Activated naive CD8-positive, alpha-beta T cell treated with anti-CD3 and anti-CD28 coated beads, Interleukin-2, amount 50 U/mL, for 16 hours (primary cell): Measurements from ENCODE around the gene PLD1.

Experiments used
- DNase-seq: peaks from one replicate; pipeline ENCODE4 v3.0.0-alpha.2; 2020; ENCODE audit warnings: low read depth, low spot score

Gene PLD1

DNA sequence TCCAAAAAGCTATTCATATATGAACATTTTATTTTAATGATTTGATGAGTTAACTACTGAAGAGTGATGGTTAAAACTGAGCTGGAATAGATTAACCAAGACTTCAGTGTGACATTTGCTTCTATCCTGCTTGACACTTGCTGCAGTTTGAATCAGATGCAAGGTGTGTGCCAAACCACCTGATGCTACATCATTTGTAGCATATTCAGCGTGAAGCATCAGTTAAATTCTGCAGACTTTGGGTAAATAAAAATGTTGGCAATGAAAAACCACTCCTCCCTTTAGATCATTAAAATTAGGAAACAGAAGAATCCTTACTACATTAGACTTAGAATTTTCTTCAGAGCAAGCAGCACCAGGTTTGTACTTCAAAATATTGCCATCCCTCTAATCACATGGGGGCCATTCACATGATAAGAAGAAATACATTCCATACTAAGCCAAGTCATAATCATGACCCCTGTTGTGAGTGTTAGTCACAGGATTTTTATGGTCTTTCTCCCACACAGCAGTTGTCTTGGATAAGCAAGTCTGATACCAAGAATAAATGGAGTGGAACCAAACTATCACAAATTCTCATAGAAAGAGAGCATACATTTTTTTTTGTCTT lies 189.4 kb downstream of the PLD1 start:
- DNase-seq, result no peak

DNA sequence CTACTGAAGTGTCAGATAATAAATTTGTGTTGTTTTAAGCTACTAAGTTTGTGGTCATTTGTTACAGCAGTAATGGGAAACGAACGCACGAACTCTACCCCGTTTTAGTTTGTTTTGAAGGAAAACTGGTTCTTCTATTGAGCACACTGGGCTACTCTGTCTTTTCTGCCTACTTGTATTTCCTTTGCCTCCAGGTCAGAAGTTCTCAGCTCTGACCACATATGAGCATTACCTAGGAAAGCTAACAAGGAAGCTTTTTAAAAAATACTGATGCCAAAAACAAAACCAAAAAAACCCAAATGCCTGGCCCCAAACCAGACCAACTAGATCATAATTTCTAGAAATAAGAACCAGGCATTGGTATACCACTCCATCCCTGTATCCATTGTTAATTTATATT lies 193.5 kb downstream of the PLD1 start:
- no peak for DNase-seq

DNA sequence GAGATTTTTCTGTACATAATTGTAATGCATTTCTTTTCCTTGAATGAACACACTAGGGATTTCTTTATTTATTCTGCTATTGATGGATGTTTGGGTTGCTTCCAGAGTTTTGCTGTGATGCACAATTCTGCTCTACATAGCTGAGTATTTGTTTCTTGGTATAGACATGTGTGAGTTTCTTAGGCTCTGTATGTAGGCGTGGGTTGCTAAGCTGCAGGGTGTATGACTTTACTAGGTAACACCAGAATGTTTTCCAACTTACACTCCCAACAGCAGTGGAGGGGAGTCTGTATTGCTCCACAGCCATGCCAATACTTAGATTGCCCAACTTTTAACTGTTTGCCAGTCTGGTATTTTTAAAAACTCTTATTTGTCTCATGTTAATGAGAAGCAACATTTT lies 194.6 kb downstream of the PLD1 start:
- DNase-seq, result no peak

DNA sequence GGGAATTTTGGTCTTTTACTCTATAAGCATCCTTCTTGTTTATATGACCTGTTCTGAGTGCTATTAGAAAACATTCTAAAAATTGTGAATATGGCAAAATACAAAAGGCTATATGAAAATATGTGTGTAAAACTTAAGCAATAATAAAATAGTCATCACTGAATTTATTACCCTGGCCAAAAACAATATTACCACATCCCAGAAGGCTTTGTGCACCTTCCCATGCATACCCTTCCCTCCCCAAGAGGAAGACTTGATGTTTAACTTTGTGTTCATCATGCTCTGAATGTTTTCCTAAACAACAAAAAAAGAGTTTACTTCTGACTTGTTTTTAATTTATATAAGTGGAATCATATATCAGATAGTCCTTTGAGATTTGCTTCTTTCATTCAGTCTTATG lies 195.0 kb downstream of the PLD1 start:
- DNase-seq, result no peak

DNA sequence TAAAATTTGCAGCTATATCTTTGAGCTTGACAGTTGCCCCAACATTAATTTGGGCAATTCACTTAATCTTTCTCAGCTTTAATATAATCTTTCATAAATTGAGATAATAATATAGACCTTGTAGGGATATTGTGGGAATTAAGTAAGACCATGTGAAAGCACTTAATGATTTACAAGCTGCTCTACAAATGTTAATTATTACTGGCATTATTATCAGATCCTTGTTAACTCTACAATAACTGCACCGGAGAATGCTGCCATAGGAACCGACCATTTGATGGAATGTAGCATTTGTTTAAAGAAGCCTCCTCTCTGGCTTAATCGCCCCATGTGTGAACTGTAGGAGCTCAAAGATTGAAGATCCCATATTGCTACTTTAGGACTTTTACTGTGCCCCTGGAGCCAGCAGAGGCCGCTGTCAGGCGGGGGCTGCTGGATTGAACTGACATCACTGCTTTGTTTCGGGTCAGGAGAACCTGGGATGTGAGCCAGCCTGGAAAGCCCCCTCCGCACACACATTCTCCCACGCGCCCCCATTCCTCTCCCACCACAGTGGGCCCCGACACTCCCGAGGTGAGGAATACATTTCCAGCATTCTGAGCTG lies 195.9 kb downstream of the PLD1 start:
- no peak for DNase-seq

DNA sequence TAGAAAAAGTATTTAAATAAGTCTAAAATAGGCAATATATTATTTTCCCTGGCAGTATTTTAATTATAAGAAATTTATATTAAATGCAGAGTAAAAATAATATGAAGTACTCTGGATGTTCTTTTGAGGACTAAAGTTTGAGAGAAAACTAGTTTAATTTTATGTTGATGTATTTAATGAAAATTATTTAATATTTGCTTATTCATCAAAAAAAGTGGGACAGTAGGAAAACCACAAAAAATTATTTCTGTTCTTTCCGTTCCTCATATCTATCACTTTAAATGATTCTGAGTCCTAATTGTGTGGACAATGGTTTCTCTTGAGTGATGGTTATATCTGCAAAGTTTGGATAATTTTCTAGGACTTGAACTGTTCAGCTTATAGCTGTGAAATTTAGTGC lies 202.8 kb downstream of the PLD1 start:
- no peak for DNase-seq

DNA sequence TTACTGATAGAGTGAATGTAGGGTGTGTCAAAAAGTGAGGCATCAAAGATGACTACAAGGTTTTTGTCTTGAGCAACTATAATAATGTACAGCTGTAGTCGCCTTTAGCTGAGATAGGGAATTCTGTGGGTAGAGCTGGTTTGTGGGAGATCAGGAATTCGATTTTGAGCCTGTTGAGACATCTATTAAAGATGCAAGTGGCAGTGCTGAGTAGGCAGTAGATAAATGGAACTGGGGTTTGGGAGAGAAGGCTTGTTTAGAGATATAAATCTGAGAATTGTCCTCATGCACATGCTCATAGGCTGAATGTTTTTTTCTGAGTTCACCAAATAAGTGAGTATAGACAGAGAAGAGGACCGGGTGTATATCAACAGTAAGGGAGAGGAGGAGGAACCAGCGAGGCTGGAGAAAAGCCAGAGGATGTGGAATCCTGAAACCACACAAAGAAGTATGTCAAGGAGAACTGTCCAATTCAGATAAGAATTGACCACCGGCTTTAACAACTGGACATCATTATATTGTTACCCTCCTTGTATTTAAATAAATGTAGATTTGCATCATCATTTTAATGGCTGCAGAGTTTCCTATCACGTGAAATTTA lies 204.0 kb downstream of the PLD1 start:
- no peak for DNase-seq

DNA sequence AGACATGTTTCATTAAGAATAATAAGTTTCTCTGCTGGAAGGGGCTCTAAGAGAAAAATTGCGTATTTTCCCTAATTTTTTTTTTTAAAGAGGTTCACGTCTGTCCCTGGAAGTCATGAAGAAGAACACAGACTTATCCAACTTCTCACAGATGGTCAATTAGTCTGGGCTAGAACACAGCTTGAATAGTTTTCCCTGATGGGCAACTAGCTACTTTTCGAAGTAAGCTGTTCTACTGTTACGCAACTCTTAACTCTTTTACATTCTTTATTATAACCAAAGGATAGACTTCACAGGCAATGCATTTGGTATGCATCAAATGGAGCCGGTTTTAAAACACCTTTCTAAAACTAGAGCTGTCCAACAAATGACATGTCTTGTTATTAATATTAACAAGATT lies 205.9 kb downstream of the PLD1 start:
- DNase-seq, result no peak

DNA sequence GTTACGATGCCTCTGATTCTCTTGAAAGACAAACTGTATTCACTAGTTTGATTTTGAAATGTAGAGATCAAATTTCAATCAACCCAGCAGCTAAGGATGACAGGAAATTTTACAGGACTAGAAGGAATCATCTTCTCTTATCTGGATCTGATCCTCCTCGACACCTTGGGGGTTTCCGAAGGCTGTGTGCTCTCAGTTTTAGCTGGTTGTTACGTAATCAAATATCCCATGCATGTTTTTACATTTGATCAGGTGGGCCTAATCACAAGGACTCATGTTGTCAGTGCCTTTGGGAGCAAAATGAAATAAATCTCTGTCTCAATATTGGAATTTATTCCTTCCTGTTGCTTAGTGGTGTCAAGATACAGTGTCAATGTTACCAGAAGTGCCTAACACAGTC lies 208.2 kb downstream of the PLD1 start:
- DNase-seq, result no peak

DNA sequence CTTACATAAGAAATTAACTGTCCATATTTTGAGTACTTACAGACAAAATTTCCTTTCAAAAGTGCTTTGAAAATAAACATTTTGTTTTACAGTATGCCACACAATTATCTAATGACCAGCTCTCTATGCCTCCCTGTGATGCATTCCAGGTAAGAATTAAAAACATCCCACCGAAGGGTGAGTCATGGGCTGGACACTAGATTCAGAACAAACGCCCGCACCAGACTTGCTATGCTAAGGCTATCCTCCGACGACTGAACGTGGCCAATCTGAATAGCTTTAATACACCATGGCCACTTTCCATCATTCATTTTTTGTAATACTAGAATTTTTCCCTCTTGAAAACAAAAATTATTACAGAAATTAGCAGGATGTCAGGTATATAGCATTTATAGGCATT lies 210.3 kb downstream of the PLD1 start:
- no peak for DNase-seq

DNA sequence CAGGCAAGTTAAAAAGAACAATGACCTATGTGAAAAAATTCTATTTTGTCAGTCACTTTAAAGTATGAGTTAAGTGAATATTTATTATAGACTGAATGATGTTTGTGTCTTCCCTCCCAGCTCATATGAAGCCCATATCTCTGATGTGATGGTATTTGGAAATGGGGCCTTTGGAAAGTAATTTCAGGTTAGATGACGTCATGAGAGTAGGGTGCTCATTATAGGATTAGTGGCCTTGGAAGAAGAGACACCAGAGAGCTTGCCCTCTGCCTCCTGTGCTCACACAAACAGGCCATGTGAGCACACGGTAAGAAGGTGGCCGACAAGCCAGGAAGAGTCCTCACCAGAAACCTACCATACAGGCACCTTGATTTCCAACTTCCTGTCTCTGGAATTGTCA lies 211.3 kb downstream of the PLD1 start:
- DNase-seq, result no peak

DNA sequence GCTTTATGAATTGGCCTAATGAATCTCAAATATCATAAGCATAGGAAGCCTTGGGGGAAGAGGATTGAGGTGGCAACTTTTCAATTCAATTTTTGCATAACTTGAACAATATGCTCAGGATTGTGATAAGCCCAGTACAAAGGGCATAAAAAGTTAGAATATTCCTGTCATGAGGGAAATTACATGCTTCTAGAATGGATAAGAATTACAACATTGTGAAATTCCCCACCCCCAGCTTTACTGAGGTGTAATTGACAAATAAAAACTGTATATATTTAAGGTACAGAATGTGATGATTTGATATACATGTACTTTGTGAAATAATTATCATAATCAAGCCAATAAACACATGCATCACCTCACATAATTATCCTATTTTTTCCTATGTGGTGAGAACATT lies 217.5 kb downstream of the PLD1 start:
- DNase-seq, result no peak

DNA sequence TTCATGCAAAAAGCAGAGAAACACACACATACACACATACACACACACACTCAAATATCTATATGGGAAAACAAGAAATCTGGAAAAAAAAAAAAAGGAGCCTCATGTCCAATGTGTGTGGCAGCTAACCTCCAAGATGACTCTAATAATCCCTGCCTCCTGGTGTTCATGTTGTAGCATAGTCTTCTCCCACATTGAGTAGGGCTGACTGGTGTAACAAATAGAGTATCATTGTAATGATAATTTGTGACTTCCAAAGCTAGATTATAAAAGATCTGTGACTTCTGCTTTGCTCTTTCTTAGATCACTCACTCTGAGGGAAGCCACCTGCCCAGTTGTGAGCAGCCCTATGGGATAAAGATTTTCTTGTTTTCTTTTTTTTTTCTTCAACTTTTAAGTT lies 219.2 kb downstream of the PLD1 start:
- DNase-seq, result no peak

DNA sequence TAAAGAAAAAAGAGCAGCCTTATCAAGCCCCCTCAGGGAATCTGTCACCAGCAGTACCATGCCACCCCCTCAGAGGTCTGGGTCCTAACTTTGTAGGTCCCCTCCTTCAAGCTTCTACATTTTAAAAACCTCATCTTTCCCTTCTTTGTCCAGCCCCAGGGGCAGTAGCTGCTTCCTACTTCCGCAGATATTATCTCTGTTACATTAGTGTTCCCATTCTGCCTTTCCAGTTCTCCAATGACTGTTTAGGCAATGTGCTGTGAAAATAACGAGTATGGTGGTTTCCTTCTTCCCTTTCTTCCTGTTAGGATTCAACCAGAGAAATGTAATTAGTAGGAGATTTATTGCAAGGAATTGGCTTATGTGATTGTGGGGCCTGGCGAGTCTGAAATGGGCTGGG lies 224.0 kb downstream of the PLD1 start:
- no peak for DNase-seq

DNA sequence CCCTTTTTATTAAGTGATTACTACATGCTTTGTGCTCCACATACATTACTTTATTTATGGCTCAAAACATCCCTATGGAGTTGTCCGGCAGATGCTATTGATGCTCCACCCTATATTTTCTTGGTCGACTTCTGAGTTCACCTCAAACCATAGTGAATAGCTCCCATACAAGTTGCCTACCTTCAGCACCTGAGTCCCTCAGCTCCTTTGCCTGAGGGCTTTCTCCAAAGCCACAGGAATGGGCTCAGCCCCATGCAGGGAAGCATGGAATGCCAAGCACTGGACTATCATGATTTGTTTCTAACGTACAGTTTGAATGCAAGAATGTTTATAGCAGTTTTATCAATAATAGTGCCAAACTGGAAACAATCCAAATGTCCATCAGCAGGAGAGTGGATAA lies 225.2 kb downstream of the PLD1 start:
- DNase-seq, result no peak

DNA sequence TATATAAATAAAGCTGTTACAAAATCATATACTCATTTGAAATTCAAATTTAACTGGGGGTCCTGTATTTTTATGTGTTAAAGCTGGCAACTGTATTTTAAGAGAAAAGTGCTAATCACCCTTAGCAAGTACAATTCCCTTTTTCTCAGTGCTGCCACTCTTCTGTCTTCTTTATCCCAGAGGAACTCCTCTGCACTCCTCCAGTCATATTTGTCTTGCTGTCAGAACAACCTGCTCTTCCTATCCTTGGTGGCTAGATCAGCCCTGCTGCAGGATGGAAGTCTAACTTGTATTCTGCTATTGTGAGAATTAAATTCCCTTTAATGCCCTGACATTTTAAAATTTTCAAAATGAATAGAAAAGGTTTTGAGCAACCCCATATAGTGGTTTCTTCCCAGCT lies 226.2 kb downstream of the PLD1 start:
- DNase-seq, result no peak

DNA sequence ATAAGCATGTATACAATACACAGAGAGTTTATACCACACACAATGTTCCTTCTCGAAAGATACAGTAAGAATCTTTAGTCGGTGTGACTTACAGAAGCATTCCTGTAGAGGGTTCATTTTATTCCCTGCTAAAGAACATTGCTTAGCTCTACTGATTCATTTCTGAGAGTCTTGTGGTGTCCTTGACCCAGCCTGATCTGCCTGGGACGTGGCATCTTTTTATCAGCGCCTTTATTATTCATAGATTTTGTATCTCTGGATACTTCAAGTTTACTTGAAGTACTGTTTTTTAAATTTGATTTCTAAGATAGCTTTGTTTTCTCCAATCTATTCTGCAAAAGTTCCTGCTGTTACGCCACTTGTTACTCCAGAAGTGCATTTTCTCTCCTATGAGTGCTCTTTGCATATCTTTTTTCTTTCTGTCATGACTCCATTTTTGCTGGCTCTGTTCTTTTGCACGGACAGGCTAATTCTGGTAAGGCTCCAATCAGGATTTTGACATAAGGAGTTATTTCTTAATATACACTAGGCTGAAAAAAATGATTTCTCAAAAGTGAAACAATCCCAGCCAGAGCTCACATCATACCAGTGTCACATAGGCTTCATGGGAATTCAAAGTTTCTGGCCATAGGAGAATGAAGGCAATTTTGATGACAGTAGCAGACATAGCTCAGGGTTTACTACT lies 235.6 kb downstream of the PLD1 start:
- DNase-seq, result no peak

DNA sequence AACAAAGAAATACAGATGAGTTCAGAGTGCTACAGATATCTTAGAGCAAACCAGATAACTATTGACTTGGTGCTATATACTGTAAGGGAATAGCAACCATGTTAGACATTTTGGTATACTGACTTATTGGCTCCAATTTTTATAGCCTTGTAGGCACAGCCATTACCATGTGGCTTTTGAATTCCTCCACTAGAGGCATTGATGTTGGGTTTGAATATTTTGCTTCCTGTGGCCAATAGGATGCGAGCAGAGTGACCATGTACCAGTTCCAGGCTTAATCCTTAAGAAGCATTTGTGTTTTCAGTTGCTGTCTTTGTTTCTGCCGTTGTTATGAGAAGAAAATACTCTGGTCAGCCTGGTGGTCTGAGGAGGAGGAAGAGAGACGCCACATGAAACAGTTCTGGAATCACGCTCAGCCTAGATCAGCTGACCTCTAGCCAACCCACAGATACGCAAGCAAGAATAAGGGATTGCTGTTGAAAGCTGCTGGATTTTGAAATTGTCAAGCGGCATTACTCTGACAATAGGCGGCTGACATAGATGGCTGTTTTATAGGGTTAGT lies 240.6 kb downstream of the PLD1 start:
- no peak for DNase-seq

DNA sequence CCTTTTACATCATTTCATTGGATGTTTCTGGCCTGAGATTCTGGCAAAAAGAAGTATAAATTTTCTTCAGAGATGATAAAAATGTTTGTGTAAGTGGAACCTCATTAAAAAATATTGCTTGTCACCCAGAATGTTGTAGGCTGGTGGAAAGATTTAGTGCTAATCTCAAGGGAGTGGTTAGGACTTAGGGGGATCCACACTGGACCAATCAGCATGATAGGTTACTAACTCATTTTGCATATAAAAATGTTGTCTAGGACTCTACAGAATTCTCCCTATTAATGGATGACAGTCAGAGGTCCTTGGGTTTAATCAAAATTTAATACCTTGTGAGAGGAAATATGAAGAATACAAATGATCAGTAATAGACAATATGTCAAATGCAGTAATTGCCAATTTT lies 241.5 kb downstream of the PLD1 start:
- no peak for DNase-seq

DNA sequence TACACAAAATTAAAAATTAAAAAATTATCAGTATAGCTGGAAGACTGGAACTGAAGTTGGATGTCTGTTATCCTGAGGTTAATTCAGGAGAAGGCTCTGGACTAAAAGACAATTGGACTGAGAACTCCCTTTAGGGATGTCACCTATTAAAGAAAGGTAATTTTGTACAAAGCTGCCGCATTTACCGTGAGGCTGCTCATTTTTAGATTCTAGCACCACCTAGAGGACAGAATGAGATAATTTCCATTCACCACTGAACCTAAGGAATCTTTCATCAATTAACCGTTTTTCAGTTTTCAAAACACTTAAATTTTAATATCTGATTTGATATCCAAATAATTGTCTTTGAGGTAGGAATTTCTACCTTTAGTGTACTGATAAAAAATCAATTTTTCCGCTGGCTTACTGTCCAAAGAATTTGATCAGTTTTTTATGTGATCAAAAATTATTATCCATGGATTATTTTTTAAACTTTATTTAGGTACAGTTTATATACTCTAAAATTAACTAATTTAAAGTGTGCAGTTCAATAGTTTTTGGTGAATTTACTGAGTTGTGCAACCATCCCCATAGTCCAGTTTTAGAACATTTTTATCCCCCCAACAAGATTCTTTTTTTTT lies 243.4 kb downstream of the PLD1 start:
- no peak for DNase-seq

DNA sequence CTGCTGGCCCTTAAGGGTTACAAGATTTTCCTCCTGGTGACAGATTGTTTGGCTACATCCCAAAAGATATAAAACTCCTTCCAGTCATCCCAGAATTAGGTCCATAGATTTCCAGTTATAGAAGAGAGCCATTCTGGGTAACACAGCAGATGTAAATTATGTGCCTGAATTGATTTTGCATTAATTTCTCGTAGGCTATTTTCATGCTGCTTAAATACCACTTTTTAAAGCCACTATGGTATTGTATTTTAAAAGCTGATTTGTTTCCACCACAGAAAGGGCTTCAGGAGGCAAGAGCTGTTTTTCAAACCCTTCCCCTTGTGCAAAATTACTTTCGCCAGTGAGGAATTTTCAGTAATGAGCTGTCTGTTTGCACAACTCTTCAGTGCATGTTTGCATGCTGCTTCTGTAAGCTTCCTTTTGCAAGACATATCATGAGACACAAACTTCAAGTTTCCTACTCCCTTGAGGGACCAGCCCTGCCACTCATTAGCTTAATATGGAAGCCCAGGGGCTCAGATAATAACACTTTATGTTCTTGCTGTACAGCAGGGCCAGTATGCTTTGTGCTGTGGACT lies 244.7 kb downstream of the PLD1 start:
- DNase-seq, result no peak
